Adrenal gland (tissue), 12 donors: ENCODE data around the gene SCOC. TPM values are rescaled to one million over a fixed set of nuclear protein-coding genes. Genes with fewer than 3 reads are reported as not detected.
A peak's percentile ranks its signal among the peaks of the same experiment; 100 is the strongest.

Source experiments
- DNase-seq, 7 donors: peaks; one replicate each; pipeline ENCODE4 v3.0.0-alpha.2; 2019 to 2020
- H3K27ac ChIP-seq, 5 donors: fragments of 200-600 bp; sonication (generic) in 4 of 5; 1 replicate in 3 of 5; 2 replicates in 2 of 5; pipeline versions ENCODE4 v1.5.1 to v1.8.0; 2016 to 2020; ENCODE audit warnings: mild to moderate bottlenecking in 1 of 5
- H3K27me3 ChIP-seq: fragments of 200-600 bp; 2 replicates; pipeline ENCODE4 v1.8.0; 2021
- H3K36me3 ChIP-seq, 2 donors: fragments of 200-600 bp; replicated peaks in 1 of 2; 1 replicate in 1 of 2; 2 replicates in 1 of 2; pipeline versions ENCODE4 v1.5.1 to v1.8.0; 2018 to 2022
- H3K4me1 ChIP-seq, 2 donors: fragments of 200-600 bp; replicated peaks in 1 of 2; 1 replicate in 1 of 2; 2 replicates in 1 of 2; pipeline versions ENCODE4 v1.5.1 to v1.8.0; 2018 to 2021
- H3K4me3 ChIP-seq, 4 donors: fragments of 200-600 bp; sonication (generic) in 3 of 4; one replicate each; pipeline ENCODE4 v1.5.1; 2016 to 2018
- H3K9me3 ChIP-seq, 3 donors: fragments of 200-600 bp; sonication (generic) in 1 of 3; replicated peaks in 1 of 3; 1 replicate in 2 of 3; 2 replicates in 1 of 3; pipeline versions ENCODE4 v1.5.1 to v1.8.0; 2016 to 2021
- POLR2A ChIP-seq, 2 donors: fragments of 450-650 bp; IDR thresholded peaks; one replicate each; pipeline ENCODE4 v1.6.1; 2017; ENCODE audit warnings: antibody characterized with exemption in 2 of 2, mild to moderate bottlenecking in 2 of 2, moderate library complexity in 1 of 2
- WGBS, 4 donors: extraction: QIAGEN DNeasy Blood & Tissue Kit in 2 of 4; methylation state at CpG; one replicate each; pipeline versions ENCODE4 v1.1.5 to v1.1.7; 2013 to 2017; 5-methylcytosine and 5-hydroxymethylcytosine counted together
- intact Hi-C, 2 donors: fragments of 100-400 bp; cut with DNase I; formaldehyde crosslinking; loops; one replicate each; pipeline versions ENCODE4 v1.14.1 to v1.15.0; 2022 to 2023
- polyA plus RNA-seq, 3 donors: library from polyadenylated mRNA; stranded (reverse); fragments of 200-250 nt in 2 of 3; fragments of 350-450 nt in 1 of 3; fragmentation: Illumina TruSeq in 1 of 3; extraction: RNeasy Lipid Tissue Mini Kit (QIAGEN cat#74804) in 1 of 3; gene quantifications; one replicate each; pipeline ENCODE4 v1.2.3, GENCODE V29; 2013 to 2014
- total RNA-seq, 9 donors: library from RNA; depleted of rRNA in 4 of 9; stranded (reverse); fragments of >200 nt in 4 of 9; fragments of 120-200 nt in 1 of 9; fragmentation: NEBNext Ultra II Directional in 1 of 9; extraction: Animal tissue kit (Norgen Biotek cat#: 25700) in 1 of 9; gene quantifications; one replicate each; pipeline versions ENCODE4 v1.1.0 to v1.2.4, GENCODE V29; 2013 to 2023
- TF ChIP-seq, protein P1 (sequence below), 6 experiments: fragments of 450-650 bp in 4 of 6; fragments of 200-600 bp in 2 of 6; sonication (generic) in 1 of 6; IDR thresholded peaks; 1 replicate in 5 of 6; 2 replicates in 1 of 6; pipeline versions ENCODE4 v1.5.1 to v1.8.0; 2016 to 2021; ENCODE audit warnings: antibody characterized with exemption in 6 of 6, mild to moderate bottlenecking in 2 of 6, moderate library complexity in 1 of 6
- donor health status: healthy with polysubstance abuse.
- donor health status: Bipolar disorder and iron deficiency.
- donor health status: DM: yes; HTN: yes; CAD: no.
- donor health status: DM: no; HTN: no; CAD: no.
- donor health status: DM: no; HTN: no; CAD: no.
- donor health status: DM: yes; HTN: yes; CAD: no.

SCOC gene
- total and polyA plus RNA-seq, 12 donors = 28.5 to 101 (median 46.1) TPM

DNA sequence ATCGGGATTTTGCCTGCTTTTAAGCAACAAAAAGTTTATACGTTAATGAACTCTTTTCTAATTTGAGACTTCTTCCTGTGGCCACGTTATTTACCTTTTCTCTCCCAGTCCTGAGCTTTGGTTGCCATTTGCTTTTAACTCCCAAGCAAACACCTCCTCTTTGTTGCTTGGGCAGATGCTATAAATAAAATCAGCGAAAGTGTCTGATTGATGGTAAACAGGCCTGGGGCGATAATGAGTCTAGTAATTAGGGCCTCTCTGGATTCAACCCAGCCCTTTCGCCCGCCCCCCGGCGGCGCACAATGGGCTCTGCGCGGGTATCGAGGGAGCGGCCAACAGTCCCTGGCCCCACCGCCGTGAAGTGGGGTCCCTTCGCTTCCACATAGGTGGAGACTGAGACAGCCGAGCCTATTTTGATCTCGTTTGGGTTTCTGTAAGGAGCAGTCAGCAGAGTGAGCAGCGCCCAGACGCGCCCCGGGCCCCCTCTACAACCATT is 53.2 kb downstream of the SCOC start:
- Histone ChIP-seq H3K36me3 (no peaks in the 10 kb centered on the region), H3K9me3 (no peaks in the 10 kb centered on the region), H3K4me3 (peak overlapping the region in 2 of 4 donors; percentile 30 to 81), H3K27ac (peak overlapping the region in 1 of 5 donors; percentile 23), H3K4me1 (peaks cover 6 to 14% of the 10 kb centered on the region in 2 donors), H3K27me3 (peaks cover 7% of the 10 kb centered on the region)
- intact Hi-C loops = no loop called here
- DNase-seq = no peak
- 5 to 15% (median 9%) methylated on average over 19 to 23 of the region's 23 CpGs for WGBS, 4 donors
- TF ChIP-seq, protein P1, sequence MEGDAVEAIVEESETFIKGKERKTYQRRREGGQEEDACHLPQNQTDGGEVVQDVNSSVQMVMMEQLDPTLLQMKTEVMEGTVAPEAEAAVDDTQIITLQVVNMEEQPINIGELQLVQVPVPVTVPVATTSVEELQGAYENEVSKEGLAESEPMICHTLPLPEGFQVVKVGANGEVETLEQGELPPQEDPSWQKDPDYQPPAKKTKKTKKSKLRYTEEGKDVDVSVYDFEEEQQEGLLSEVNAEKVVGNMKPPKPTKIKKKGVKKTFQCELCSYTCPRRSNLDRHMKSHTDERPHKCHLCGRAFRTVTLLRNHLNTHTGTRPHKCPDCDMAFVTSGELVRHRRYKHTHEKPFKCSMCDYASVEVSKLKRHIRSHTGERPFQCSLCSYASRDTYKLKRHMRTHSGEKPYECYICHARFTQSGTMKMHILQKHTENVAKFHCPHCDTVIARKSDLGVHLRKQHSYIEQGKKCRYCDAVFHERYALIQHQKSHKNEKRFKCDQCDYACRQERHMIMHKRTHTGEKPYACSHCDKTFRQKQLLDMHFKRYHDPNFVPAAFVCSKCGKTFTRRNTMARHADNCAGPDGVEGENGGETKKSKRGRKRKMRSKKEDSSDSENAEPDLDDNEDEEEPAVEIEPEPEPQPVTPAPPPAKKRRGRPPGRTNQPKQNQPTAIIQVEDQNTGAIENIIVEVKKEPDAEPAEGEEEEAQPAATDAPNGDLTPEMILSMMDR (IDR thresholded peaks at IDR 0.05) = no peak
- no peak for TF ChIP-seq POLR2A (IDR thresholded peaks at IDR 0.05)

DNA sequence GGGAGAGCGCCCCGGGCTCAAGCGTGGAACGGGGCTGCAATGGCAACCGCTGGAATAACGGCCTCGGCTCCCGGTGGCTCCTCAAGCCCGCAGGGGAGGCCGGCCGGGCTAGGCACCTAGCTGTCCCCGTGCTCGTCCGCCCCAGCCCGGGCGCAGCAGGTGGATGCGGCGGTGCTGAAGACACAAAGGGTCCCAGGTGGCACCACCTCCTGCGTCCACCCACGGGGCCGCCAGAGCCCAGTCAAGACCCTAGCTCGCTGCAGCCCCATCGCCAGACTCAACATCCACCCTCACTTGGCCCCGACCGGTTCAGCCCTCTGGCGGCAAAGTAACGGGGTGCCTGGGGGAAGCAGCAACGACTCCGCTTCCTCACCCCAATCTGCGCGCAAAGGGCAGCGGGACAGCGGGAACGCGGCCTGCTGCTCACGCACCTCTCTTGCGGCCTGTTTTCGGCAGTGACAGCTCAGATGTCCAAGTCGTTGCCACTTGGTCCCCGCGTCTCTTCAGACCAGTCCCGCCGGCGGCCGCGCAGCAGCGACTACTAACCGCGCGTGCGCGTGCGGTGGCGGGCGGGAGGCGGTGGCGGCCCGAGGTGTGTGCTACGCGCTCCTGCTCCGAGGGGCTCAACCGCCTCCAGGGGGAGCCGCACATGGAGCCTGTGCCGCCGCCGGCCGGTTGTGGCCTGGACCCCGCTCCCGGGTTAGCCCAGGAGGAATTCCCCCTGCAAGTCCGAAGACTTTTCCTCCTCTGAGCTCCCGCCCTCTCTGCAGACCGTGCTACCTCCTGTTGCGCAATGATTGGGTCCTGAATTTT is 53.9 kb downstream of the SCOC start, which contains the start of gene CLGN:
CLGN (minus strand) TSS at position 543 of the 813 bp plus-strand sequence. CDS start 14,570 bp downstream, outside the sequence.
- Histone ChIP-seq H3K36me3 (no peaks in the 10 kb centered on the region), H3K27me3 (peaks cover 7% of the 10 kb centered on the region), H3K27ac (peak within 1 kb of the TSS in 1 of 5 donors; percentile 23), H3K9me3 (no peaks in the 10 kb centered on the region), H3K4me3 (peak within 1 kb of the TSS in 3 of 4 donors; percentile 20 to 81 (median 30)), H3K4me1 (peaks cover 6 to 14% of the 10 kb centered on the region in 2 donors)
- peak; percentile 36 to 73 (median 52) for DNase-seq
- 0 to 1% (median 1%) methylated on average over 11 to 73 of the region's 73 CpGs for WGBS, 4 donors
- intact Hi-C loops = no loop called here
- TF ChIP-seq, protein P1 (IDR thresholded peaks at IDR 0.05) = peak in 3 of 6 experiments; percentile 7 to 25 (median 21)
- TF ChIP-seq POLR2A (IDR thresholded peaks at IDR 0.05) = no peak

DNA sequence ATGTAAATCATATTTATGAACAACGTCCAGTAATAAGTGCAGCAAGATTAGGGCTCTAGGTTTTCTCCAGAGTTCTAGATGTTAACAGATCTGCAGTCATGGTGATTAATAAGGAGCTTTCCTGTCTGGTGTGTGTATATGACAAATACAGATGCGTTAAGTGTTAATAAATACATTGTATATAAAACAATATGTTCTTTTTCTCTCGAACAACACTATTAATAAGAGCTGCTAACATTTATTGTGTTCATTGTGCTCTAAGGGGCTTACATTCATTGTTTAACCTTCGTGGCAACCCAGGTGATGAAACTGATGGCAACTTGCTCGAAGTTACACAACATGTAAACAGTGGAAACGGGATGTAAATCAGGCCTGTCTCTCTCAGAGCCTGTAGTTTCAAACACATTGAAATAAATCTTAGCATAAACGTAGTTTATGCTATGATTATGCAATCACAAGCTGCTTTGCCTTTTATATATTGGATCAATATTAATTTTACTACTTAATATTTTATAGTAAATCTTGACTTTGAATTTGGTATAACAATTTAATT is 54.5 kb downstream of the SCOC start:
- Histone ChIP-seq H3K9me3 (no peaks in the 10 kb centered on the region), H3K27ac (no peak overlapping the region), H3K27me3 (peaks cover 7% of the 10 kb centered on the region), H3K4me3 (peak overlapping the region in 2 of 4 donors; percentile 30 to 81), H3K36me3 (no peaks in the 10 kb centered on the region), H3K4me1 (peaks cover 6 to 14% of the 10 kb centered on the region in 2 donors)
- DNase-seq = no peak
- TF ChIP-seq, protein P1 (IDR thresholded peaks at IDR 0.05) = no peak
- TF ChIP-seq POLR2A (IDR thresholded peaks at IDR 0.05) = no peak
- intact Hi-C loops = no loop called here
- 51 to 56% (median 53%) methylated on average over 7 of the region's 7 CpGs for WGBS, 4 donors

Other genes starting within 250 kb of the SCOC start
- gene MAML3, start 219.5 kb upstream of the SCOC start, total RNA-seq = 10 to 100 TPM in 4 of 9 donors, 1 to 10 TPM in 5; 3.4 to 15.9 (median 9.5) TPM
- 1 to 10 TPM; 2.0 to 7.3 (median 6.0) TPM for gene MAML3, start 219.5 kb upstream of the SCOC start, polyA plus RNA-seq
- gene CLGN, start 54.0 kb downstream of the SCOC start, total RNA-seq = 1 to 10 TPM in 4 of 9 donors, under 1 TPM in 4, not detected in 1; 0.29 to 9.0 (median 1.2) TPM
- 1 to 10 TPM in 2 of 3 donors, under 1 TPM in 1; 0.47 to 8.2 (median 2.5) TPM for gene CLGN, start 54.0 kb downstream of the SCOC start, polyA plus RNA-seq
- gene MGAT4D, start 124.6 kb downstream of the SCOC start, total RNA-seq = not detected
- not detected for gene MGAT4D, start 124.6 kb downstream of the SCOC start, polyA plus RNA-seq
- 10 to 100 TPM; 13.3 to 46.9 (median 33.5) TPM for gene ELMOD2, start 150.5 kb downstream of the SCOC start, total RNA-seq
- 10 to 100 TPM; 16.1 to 48.5 (median 20.4) TPM for gene ELMOD2, start 150.5 kb downstream of the SCOC start, polyA plus RNA-seq
- not detected for gene UCP1, start 195.3 kb downstream of the SCOC start, total RNA-seq
- 1 to 10 TPM in 1 of 3 donors, under 1 TPM in 1, not detected in 1; 0.16 to 1.3 TPM for gene UCP1, start 195.3 kb downstream of the SCOC start, polyA plus RNA-seq